HG02970 (cell line): ENCODE data around the gene CD59.
"Not testable (repeated sequence)": the region's sequence is repeated elsewhere in the genome, so short reads cannot be mapped to it uniquely, and the experiment has no call there.

Experiments used
- ATAC-seq: cut with Tn5 transposase; IDR thresholded peaks from one replicate; pipeline ENCODE4 v1.9.1; 2021; ENCODE audit warnings: mild to moderate bottlenecking, moderate library complexity, moderate number of reproducible peaks; ENCODE audit not compliant: unreplicated experiment, low FRiP score

CD59 gene

GRCh38 chr11:33696931-33697638 is 39.1 kb downstream of the CD59 start:
- ATAC-seq, result no peak

GRCh38 chr11:33696411-33696810 is 39.8 kb downstream of the CD59 start:
- no peak for ATAC-seq

DNA sequence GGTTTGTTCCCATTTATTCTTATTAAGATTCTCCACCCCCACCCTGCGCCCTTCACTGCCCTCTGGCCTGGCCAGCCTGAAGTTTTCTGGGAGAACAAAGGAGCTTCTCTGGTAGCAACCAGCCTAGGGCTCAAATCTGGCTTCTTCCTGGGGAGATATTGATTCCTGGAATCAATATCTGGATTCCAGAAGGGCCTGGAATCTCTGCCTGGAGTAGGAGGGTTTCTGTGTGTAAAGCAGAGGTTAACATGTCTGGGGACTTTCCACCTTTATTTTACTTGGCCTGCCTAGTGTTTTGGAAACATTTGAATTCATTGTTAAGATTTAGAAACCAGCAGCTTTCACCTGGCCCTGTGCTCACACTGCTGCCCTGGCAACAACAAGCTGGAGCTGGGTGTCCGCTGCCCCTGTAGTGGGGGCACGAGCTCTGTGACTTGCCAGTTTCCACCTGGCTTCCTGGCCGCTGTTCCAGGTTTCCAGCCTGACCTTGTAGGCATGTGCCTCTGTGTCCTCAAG is 41.1 kb downstream of the CD59 start:
- no peak for ATAC-seq

GRCh38 chr11:33694346-33695050 is 41.7 kb downstream of the CD59 start:
- no peak for ATAC-seq

GRCh38 chr11:33692541-33692940 is 43.7 kb downstream of the CD59 start:
- ATAC-seq, result no peak

DNA sequence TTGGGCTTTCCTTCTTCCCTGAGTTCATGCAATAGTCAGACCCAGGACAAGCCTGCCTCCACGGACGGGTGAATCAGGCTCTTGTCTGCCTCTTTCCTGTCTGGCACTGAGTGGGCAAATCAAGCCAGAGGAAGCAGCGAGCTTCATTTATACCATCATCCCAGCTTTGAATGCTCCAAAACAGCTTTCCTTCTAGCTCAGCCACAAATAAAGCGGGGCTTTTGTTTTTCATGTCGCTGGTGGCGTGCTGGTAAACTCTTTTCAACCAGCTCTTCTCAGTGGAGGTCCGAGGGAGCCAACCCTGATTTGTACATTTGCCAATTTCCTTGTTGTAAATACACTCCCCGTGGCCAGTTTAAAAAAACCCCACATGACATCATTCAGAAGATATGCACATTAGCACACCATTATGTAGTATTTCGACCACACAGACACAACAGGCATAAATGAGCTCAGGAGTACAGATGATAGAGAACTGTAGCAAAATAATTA is 44.2 kb downstream of the CD59 start:
- no peak for ATAC-seq

DNA sequence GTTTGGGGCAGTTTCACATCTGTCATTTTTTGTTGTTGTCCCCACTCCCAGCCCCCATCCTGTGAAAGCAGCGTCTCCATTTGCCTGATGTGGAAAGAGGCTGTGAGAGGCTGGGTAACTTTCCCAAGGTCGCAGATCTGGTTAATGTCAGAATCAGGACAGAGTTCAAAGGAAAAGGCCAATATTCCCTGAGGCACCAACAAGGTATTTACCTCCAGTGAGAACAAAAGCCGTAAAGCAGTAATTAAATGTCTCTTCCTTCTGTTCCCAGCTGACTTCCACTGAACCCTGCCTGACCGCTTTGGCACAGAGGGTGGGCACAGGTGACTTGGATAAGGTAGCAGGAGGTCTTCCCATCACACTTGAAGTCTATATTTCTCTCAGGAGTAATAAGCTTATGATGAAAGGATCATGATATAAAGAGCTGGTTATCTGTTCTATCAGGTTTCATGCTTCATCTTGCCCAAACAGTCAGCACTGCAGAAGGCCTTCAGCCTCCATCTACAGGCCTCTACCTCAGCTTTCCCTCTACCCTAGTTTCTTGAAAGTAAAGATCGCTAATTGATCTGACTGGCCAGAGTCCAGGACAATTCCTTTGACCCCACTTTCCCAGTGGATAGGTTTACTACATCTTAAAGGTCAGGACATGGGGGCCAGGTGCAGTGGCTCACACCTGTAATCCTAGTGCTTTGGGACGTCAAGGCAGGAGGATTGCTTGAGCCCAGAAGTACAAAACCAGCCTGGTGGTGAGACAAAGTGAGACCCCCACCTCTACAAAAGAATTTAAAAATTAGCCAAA is 45.0 kb downstream of the CD59 start:
- ATAC-seq, result no peak

- ATAC-seq, result no peak
Observed at GRCh38 chr11:33690290-33691065, 45.7 kb downstream of the CD59 start.

DNA sequence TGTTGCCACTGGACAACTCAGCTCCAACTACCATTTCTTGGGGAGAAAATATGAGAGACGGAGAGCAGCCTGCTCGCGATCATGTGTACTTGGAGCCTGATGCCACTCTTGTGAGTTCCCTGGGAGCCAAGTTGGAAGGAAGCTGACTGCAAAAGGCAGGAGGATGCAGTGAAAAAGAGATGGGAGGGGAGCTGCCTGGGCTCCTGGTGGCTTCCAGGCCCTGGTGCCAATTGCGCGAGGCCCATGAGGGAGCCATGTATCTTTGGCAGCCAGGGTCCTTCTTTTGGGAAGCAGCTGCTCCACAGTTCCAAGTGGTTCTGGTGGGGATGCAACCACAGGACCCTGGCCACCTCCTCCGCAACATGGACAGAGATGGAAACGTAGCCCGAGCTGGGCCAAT is 46.7 kb downstream of the CD59 start:
- no peak for ATAC-seq

- no peak for ATAC-seq
Observed at GRCh38 chr11:33689085-33689484, 47.1 kb downstream of the CD59 start.

- no peak for ATAC-seq
Observed at GRCh38 chr11:33687733-33688479, 48.3 kb downstream of the CD59 start.

DNA sequence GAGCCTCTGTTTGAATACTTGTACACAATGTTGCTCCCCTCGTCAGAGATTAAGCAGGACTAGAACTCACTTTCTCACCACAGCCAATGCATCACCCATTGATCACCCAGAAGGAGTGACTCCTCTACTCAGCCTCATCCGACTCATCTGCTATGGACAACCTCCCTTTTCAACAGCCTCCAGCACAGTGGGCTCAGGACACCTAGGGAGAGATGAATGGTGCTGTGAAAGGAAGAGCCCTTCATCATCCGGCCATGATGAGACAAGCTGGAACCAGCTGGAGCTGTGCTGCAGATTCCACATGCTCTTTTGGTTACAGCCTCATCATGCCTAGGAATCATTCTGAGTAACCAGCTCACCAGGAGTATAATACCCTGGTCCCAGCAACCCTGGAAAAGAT is 51.1 kb downstream of the CD59 start:
- ATAC-seq, result no peak

DNA sequence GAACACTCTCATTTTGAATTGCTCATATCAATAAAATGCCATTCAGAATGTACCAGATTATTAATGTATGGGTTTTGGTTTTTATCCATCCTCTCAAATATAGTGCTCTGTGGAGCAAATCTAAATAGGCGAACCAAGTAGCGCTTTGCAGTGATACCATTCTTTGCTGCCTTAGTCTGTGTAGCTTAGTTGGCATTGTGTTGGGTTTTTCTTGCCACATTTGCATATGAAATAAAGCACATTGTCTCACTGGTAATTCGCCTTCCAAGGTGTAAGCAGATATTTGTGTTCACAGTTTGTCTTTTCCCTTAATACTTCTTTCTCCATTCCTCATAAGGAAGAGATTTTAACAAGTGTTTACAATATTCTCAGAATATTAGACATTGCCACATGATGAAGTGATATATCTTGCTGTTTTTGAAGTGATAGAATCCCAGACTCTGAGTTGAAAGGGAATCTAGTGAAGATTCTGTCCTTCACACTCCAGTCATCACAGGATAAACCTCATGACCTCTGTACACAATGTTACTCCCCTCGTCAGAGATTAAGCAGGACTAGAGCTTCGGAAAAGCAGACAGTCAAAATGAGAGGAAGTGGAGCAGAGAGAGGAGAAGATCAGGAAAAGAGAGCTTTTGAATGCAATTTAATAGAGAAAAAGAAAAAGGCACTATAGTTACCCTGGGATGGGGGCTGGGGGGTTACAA is 52.1 kb downstream of the CD59 start:
- no peak for ATAC-seq

DNA sequence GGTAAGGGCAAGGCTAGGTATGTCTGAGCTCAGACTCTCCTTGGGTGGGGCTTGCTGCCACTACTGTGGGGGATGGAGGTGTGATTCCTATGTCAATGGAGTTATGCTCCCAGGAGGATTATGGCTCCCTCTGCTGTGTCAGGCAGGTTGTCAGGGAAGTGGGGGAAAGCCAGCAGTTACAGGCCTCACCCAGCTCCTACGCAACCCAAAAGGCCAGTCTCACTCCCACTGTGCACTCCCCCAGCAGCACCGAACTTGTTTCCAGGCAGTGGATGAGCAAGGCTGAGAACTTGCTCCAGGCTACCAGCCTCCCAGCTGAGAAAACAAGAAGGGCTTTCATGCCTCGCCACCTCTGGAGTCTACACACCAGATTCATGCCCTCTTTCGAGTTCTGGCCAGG is 53.8 kb downstream of the CD59 start:
- no peak for ATAC-seq

- ATAC-seq, result no peak
Observed at GRCh38 chr11:33682019-33682418, 54.2 kb downstream of the CD59 start.

GRCh38 chr11:33678616-33679015 is 57.6 kb downstream of the CD59 start:
- ATAC-seq, result not testable (repeated sequence)

- ATAC-seq, result no peak
Observed at GRCh38 chr11:33674035-33674814, 62.0 kb downstream of the CD59 start.

GRCh38 chr11:33672273-33672672 is 64.0 kb downstream of the CD59 start:
- ATAC-seq, result no peak
